Measurements from ENCODE around the gene HECTD4.

HECTD4 gene

GRCh38 chr12:112153181-112153892 is 228.9 kb downstream of the HECTD4 start:
- Histone ChIP-seq H3F3A (ENCODE audit: low read depth) (no peaks in the 10 kb centered on the region), H3K4me1 (ENCODE audit: insufficient read depth, low read length, poor library complexity, severe bottlenecking) (no peaks in the 10 kb centered on the region), H3K9me2 (replicated peaks; ENCODE audit: low read depth, low read length) (no peaks in the 10 kb centered on the region), H3K4me2 (ENCODE audit: low read depth, low read length, poor library complexity, severe bottlenecking) (no peak overlapping the region), H4K20me1 (ENCODE audit: insufficient read depth, low read length, poor library complexity, severe bottlenecking) (no peaks in the 10 kb centered on the region), H3K79me2 (ENCODE audit: insufficient read depth, low read length) (no peaks in the 10 kb centered on the region), H3K36me3 (ENCODE audit: insufficient read depth, low read length) (peaks cover 19% of the 10 kb centered on the region; the same call in 1 of the 2 replicates), H3K27me3 (ENCODE audit: insufficient read depth, low read length, poor library complexity, severe bottlenecking) (no peaks in the 10 kb centered on the region), H3K9me3 (ENCODE audit: insufficient read depth, low read depth, low read length) (no peaks in the 10 kb centered on the region), H3K4me3 (ENCODE audit: low read length, poor library complexity, severe bottlenecking) (no peak overlapping the region), H2AFZ (ENCODE audit: low read length) (no peak overlapping the region), H3K9ac (ENCODE audit: low read depth, low read length, poor library complexity, severe bottlenecking) (no peak overlapping the region)
- TF ChIP-seq EZH2phosphoT487 (IDR thresholded peaks at IDR 0.05; ENCODE audit: borderline replicate concordance), result no peak
- no peak for TF ChIP-seq CTCF (conservative IDR thresholded peaks at IDR 0.05; ENCODE audit: low read length)

GRCh38 chr12:112151766-112152541 is 230.3 kb downstream of the HECTD4 start:
- no peaks in the 10 kb centered on the region for H3K27me3 ChIP-seq (ENCODE audit: insufficient read depth, low read length, poor library complexity, severe bottlenecking)
- H4K20me1 ChIP-seq (ENCODE audit: insufficient read depth, low read length, poor library complexity, severe bottlenecking), result no peaks in the 10 kb centered on the region
- no peaks in the 10 kb centered on the region for H3F3A ChIP-seq (ENCODE audit: low read depth)
- no peak overlapping the region for H2AFZ ChIP-seq (ENCODE audit: low read length)
- no peaks in the 10 kb centered on the region for H3K9me3 ChIP-seq (ENCODE audit: insufficient read depth, low read depth, low read length)
- no peak overlapping the region for H3K4me3 ChIP-seq (ENCODE audit: low read length, poor library complexity, severe bottlenecking)
- peaks cover 21% of the 10 kb centered on the region; the same call in 1 of the 2 replicates for H3K36me3 ChIP-seq (ENCODE audit: insufficient read depth, low read length)
- no peaks in the 10 kb centered on the region for H3K9me2 ChIP-seq (replicated peaks; ENCODE audit: low read depth, low read length)
- no peak overlapping the region for H3K9ac ChIP-seq (ENCODE audit: low read depth, low read length, poor library complexity, severe bottlenecking)
- H3K4me1 ChIP-seq (ENCODE audit: insufficient read depth, low read length, poor library complexity, severe bottlenecking), result no peaks in the 10 kb centered on the region
- H3K79me2 ChIP-seq (ENCODE audit: insufficient read depth, low read length), result no peaks in the 10 kb centered on the region
- no peak for TF ChIP-seq CTCF (conservative IDR thresholded peaks at IDR 0.05; ENCODE audit: low read length)
- no peak overlapping the region for H3K4me2 ChIP-seq (ENCODE audit: low read depth, low read length, poor library complexity, severe bottlenecking)

- Histone ChIP-seq H3F3A (ENCODE audit: low read depth) (no peaks in the 10 kb centered on the region), H3K27me3 (ENCODE audit: insufficient read depth, low read length, poor library complexity, severe bottlenecking) (no peaks in the 10 kb centered on the region), H3K4me1 (ENCODE audit: insufficient read depth, low read length, poor library complexity, severe bottlenecking) (no peaks in the 10 kb centered on the region), H3K79me2 (ENCODE audit: insufficient read depth, low read length) (no peaks in the 10 kb centered on the region), H3K9ac (ENCODE audit: low read depth, low read length, poor library complexity, severe bottlenecking) (no peak overlapping the region), H3K4me3 (ENCODE audit: low read length, poor library complexity, severe bottlenecking) (no peak overlapping the region), H3K36me3 (ENCODE audit: insufficient read depth, low read length) (peaks cover 21% of the 10 kb centered on the region; the same call in 1 of the 2 replicates), H3K4me2 (ENCODE audit: low read depth, low read length, poor library complexity, severe bottlenecking) (no peak overlapping the region), H3K9me2 (replicated peaks; ENCODE audit: low read depth, low read length) (no peaks in the 10 kb centered on the region), H3K9me3 (ENCODE audit: insufficient read depth, low read depth, low read length) (no peaks in the 10 kb centered on the region), H2AFZ (ENCODE audit: low read length) (no peak overlapping the region), H4K20me1 (ENCODE audit: insufficient read depth, low read length, poor library complexity, severe bottlenecking) (no peaks in the 10 kb centered on the region)
- no peak for TF ChIP-seq CTCF (conservative IDR thresholded peaks at IDR 0.05; ENCODE audit: low read length)
- TF ChIP-seq EZH2phosphoT487 (IDR thresholded peaks at IDR 0.05; ENCODE audit: borderline replicate concordance), result no peak
Observed at GRCh38 chr12:112149596-112149995, 232.6 kb downstream of the HECTD4 start.

Measured in Loucy (cell line).